Activated T-helper 2 cell treated with anti-CD3 and anti-CD28 coated beads, Interferon-gamma antibody, Interleukin-2, Interleukin-4, amounts not matched to agents 10 μg/mL and 5 μg/mL and 100 μg/mL, durations not matched to agents 14 hours and 24 hours and 36 hours (primary cell): ENCODE data around the gene LENEP. TPM values are rescaled to one million over a fixed set of nuclear protein-coding genes. Genes with fewer than 3 reads are reported as not detected.

Experiments used
- DNase-seq: peaks from one replicate; pipeline ENCODE4 v3.0.0; 2021; ENCODE audit warnings: low spot score
- H3K27ac Mint-ChIP-seq: one replicate; pipeline ENCODE4 v1.8.0; 2021; ENCODE audit warnings: mixed read lengths
- H3K27me3 Mint-ChIP-seq: one replicate; pipeline ENCODE4 v1.8.0; 2021; ENCODE audit warnings: low read depth, mixed read lengths
- H3K36me3 Mint-ChIP-seq: one replicate; pipeline ENCODE4 v1.8.0; 2021; ENCODE audit warnings: low read depth, mixed read lengths
- H3K4me1 Mint-ChIP-seq: one replicate; pipeline ENCODE4 v1.8.0; 2021; ENCODE audit warnings: low read depth, mixed read lengths
- H3K4me3 Mint-ChIP-seq: one replicate; pipeline ENCODE4 v1.8.0; 2021; ENCODE audit warnings: low read depth, mild to moderate bottlenecking, moderate library complexity, mixed read lengths
- H3K9me3 Mint-ChIP-seq: one replicate; pipeline ENCODE4 v1.8.0; 2021; ENCODE audit warnings: mixed read lengths
- intact Hi-C: fragments of 100-400 bp; cut with micrococcal nuclease; formaldehyde crosslinking; loops from one replicate; pipeline ENCODE4 v1.15.1; 2023
- total RNA-seq: library from RNA; stranded (reverse); gene quantifications from 2 replicates; pipeline ENCODE4 v1.2.3, GENCODE V29; 2022

The LENEP gene
- total RNA-seq, 1 donor from 2014 or later: 2.0 TPM

- Mint-ChIP-seq H3K36me3 (peaks cover 72% of the 10 kb centered on the region), H3K4me3 (peak overlapping the region; percentile 86), H3K9me3 (no peaks in the 10 kb centered on the region), H3K27ac (no peak overlapping the region), H3K4me1 (peaks cover 20% of the 10 kb centered on the region), H3K27me3 (no peaks in the 10 kb centered on the region)
- no peak for DNase-seq
- intact Hi-C loops: loop anchor here (5.0 kb wide), 1 partner anchor 99 kb away; the partner anchor contains the start of gene EFNA4
Measured at GRCh38 chr1:154962795-154963330, 30.5 kb upstream of the LENEP start.

- Mint-ChIP-seq H3K27me3 (no peaks in the 10 kb centered on the region), H3K4me3 (no peak overlapping the region), H3K27ac (peak overlapping the region; percentile 8), H3K9me3 (no peaks in the 10 kb centered on the region), H3K4me1 (peaks cover 22% of the 10 kb centered on the region), H3K36me3 (peaks cover 72% of the 10 kb centered on the region)
- intact Hi-C loops: loop anchor here (5.0 kb wide), 1 partner anchor 99 kb away; the partner anchor contains the start of gene EFNA4
- DNase-seq: no peak
Measured at GRCh38 chr1:154963643-154964042, 29.7 kb upstream of the LENEP start.

- no peaks in the 10 kb centered on the region for H3K9me3 Mint-ChIP-seq
- no peak overlapping the region for H3K27ac Mint-ChIP-seq
- no peak overlapping the region for H3K4me3 Mint-ChIP-seq
- H3K4me1 Mint-ChIP-seq: peaks cover 27% of the 10 kb centered on the region
- H3K27me3 Mint-ChIP-seq: no peaks in the 10 kb centered on the region
- DNase-seq: no peak
- intact Hi-C loops: loop anchor here (5.0 kb wide), 1 partner anchor 98 kb away; the partner anchor contains the start of gene EFNA4
- H3K36me3 Mint-ChIP-seq: peaks cover 74% of the 10 kb centered on the region
Measured at GRCh38 chr1:154964359-154964758, 29.0 kb upstream of the LENEP start.

- Mint-ChIP-seq H3K9me3 (no peaks in the 10 kb centered on the region), H3K4me3 (no peak overlapping the region), H3K27ac (no peak overlapping the region), H3K27me3 (no peaks in the 10 kb centered on the region), H3K36me3 (peaks cover 71% of the 10 kb centered on the region), H3K4me1 (peaks cover 28% of the 10 kb centered on the region)
- intact Hi-C loops: no loop called here
- DNase-seq: no peak
Measured at GRCh38 chr1:154966111-154966510, 27.3 kb upstream of the LENEP start.

GRCh38 chr1:154967331-154967950 lies 25.9 kb upstream of the LENEP start:
- no peak overlapping the region for H3K4me3 Mint-ChIP-seq
- no peaks in the 10 kb centered on the region for H3K27me3 Mint-ChIP-seq
- peaks cover 70% of the 10 kb centered on the region for H3K36me3 Mint-ChIP-seq
- H3K4me1 Mint-ChIP-seq: peaks cover 36% of the 10 kb centered on the region
- intact Hi-C loops: no loop called here
- no peak for DNase-seq
- peak overlapping the region; percentile 17 for H3K27ac Mint-ChIP-seq
- no peaks in the 10 kb centered on the region for H3K9me3 Mint-ChIP-seq

GRCh38 chr1:154968731-154969130 lies 24.7 kb upstream of the LENEP start:
- Mint-ChIP-seq H3K9me3 (no peaks in the 10 kb centered on the region), H3K27me3 (no peaks in the 10 kb centered on the region), H3K4me1 (peaks cover 32% of the 10 kb centered on the region), H3K27ac (no peak overlapping the region), H3K36me3 (peaks cover 62% of the 10 kb centered on the region), H3K4me3 (no peak overlapping the region)
- no peak for DNase-seq
- intact Hi-C loops: no loop called here

- DNase-seq: no peak
- peaks cover 57% of the 10 kb centered on the region for H3K36me3 Mint-ChIP-seq
- intact Hi-C loops: no loop called here
- no peaks in the 10 kb centered on the region for H3K27me3 Mint-ChIP-seq
- peak overlapping the region; percentile 67 for H3K27ac Mint-ChIP-seq
- peaks cover 29% of the 10 kb centered on the region for H3K4me1 Mint-ChIP-seq
- no peaks in the 10 kb centered on the region for H3K9me3 Mint-ChIP-seq
- H3K4me3 Mint-ChIP-seq: no peak overlapping the region
Measured at GRCh38 chr1:154969246-154969645, 24.1 kb upstream of the LENEP start.

GRCh38 chr1:154969860-154970452 lies 23.4 kb upstream of the LENEP start:
- Mint-ChIP-seq H3K4me1 (peaks cover 29% of the 10 kb centered on the region), H3K9me3 (no peaks in the 10 kb centered on the region), H3K27ac (peak overlapping the region; percentile 67), H3K27me3 (no peaks in the 10 kb centered on the region), H3K4me3 (no peak overlapping the region), H3K36me3 (peaks cover 52% of the 10 kb centered on the region)
- no peak for DNase-seq
- intact Hi-C loops: no loop called here

GRCh38 chr1:154970631-154971340 lies 22.6 kb upstream of the LENEP start, which contains the start of gene SHC1:
SHC1 (minus strand) TSS chr1:154970747; CDS start chr1:154970526, 221 bp downstream.
- Mint-ChIP-seq H3K27ac (peak within 1 kb of the TSS; percentile 85), H3K9me3 (no peaks in the 10 kb centered on the region), H3K4me1 (peaks cover 29% of the 10 kb centered on the region), H3K27me3 (no peaks in the 10 kb centered on the region), H3K36me3 (peaks cover 43% of the 10 kb centered on the region), H3K4me3 (peak within 1 kb of the TSS; percentile 64)
- intact Hi-C loops: no loop called here
- peak; percentile 39 for DNase-seq

GRCh38 chr1:154971341-154971998 lies 21.9 kb upstream of the LENEP start:
- peak overlapping the region; percentile 10 for H3K4me3 Mint-ChIP-seq
- DNase-seq: no peak
- H3K4me1 Mint-ChIP-seq: peaks cover 31% of the 10 kb centered on the region
- H3K36me3 Mint-ChIP-seq: peaks cover 42% of the 10 kb centered on the region
- intact Hi-C loops: no loop called here
- H3K27ac Mint-ChIP-seq: peak overlapping the region; percentile 85
- no peaks in the 10 kb centered on the region for H3K9me3 Mint-ChIP-seq
- H3K27me3 Mint-ChIP-seq: no peaks in the 10 kb centered on the region

- Mint-ChIP-seq H3K4me3 (no peak overlapping the region), H3K27ac (peak overlapping the region; percentile 75)
Measured at GRCh38 chr1:154972213-154972516, 21.2 kb upstream of the LENEP start.

GRCh38 chr1:154972517-154973343 lies 20.7 kb upstream of the LENEP start:
- no peak overlapping the region for H3K4me3 Mint-ChIP-seq
- H3K9me3 Mint-ChIP-seq: no peaks in the 10 kb centered on the region
- no peak for DNase-seq
- H3K4me1 Mint-ChIP-seq: peaks cover 35% of the 10 kb centered on the region
- H3K27me3 Mint-ChIP-seq: no peaks in the 10 kb centered on the region
- intact Hi-C loops: no loop called here
- H3K36me3 Mint-ChIP-seq: peaks cover 34% of the 10 kb centered on the region
- peak overlapping the region; percentile 75 for H3K27ac Mint-ChIP-seq

More at GRCh38 chr1:154972213-154972516, 21.2 kb upstream of the LENEP start:
- H3K36me3 Mint-ChIP-seq: peaks cover 35% of the 10 kb centered on the region
- H3K9me3 Mint-ChIP-seq: no peaks in the 10 kb centered on the region
- peaks cover 35% of the 10 kb centered on the region for H3K4me1 Mint-ChIP-seq
- H3K27me3 Mint-ChIP-seq: no peaks in the 10 kb centered on the region
- intact Hi-C loops: no loop called here
- no peak for DNase-seq
